Ramos (cell line): Measurements from ENCODE around the gene PRIMA1.

Experiments used
- in situ Hi-C: fragments of 300-500 bp; cut with MboI; formaldehyde crosslinking; loops from one replicate; pipeline ENCODE4 v1.14.3; 2022; ENCODE audit warnings: low sequenced_read_pairs; ENCODE audit not compliant: unreplicated experiment

PRIMA1 gene

DNA sequence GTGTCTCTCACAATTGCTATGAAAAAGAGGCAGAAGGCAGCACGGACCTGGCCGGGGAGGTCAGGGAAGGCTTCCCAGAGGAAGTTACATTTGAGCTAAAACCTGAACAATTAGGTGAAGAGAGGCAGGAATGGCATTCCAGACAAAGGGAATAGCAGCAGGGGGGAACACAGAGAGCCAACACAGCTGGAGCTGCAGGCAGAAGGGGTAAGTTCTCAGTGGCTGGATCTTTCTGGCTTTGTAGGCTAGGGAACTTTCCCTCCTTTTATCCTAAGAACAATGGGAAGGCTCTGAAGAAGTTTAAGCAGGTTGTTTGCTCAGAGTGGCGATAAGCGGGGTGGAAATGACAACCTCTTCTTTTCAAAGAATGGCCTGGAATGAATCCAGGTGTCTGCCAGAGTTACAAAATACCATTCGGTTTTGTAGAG, 100.0 kb downstream of the PRIMA1 start:
- in situ Hi-C loops = no loop called here

DNA sequence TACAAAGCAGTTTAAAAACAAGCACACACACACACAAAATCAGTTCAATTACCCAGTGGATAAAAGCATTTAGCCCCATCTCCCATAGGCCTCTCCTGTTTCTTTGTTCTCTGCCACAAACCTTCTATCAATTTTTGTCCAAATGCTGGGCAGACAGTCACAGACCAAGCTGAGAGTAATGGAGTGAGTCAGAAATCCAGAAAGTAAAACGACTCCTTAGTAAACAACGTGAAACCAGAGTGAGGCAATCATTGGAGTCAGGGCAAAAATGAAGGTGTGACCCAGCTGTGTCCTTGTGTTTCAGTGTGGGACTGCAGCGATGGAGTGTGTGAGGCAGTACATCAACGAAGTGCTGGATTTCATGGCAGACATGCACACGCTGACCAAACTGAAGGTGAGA, 102.0 kb downstream of the PRIMA1 start:
- in situ Hi-C loops = no loop called here

DNA sequence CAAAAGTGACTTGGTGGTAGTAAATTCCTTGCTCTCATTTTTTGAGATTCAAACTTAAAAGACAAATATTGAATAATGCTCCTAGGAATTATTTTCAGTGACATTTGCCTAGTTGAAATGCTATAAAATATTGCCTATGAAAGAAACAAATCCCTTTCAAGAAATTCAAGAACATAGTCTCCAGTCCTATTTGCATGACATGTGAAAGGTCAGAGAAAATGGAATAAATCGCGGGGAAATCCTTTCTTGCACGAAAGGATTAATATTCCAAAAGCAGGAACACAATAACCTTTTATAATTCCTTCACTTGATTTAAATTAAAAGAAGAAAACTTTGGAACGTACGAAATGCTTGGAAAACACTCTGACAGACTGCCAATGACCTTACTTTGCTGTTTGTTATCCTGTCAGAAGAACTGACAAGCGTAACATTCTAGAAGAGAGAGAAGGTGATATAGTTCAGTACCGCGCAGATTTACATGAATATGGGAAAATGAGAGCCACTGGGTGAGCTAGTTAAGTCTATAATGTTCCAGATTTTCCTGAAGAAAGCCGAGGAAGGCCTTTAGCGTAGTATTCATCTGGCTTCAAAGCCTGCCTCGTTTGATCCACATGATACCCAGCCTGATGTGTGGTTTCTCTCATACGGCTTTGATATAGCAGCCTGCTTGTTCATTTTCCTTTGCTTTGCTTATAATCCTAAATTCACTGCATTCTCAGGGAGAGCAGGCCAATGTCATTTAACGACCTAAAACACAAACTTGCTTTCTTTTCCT, 103.0 kb downstream of the PRIMA1 start:
- in situ Hi-C loops = no loop called here

DNA sequence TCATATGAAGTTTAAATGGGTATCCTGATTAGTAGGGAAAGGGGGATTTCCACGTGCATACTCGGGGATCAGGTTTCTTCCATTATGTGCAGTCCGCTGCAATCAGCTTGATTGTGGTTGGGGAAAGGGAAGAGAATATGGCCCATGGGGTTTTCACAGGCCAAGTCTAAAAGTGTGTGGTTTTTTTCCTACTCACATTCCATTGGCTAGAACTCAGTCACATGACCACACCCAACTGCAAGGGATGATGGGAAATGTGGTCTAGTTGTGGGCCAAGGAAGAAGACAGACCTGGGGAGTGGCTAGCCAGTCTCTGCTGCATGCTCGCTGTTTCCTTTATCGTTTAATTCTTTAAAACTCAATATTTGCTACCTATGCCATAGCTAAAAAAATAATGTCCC, 105.1 kb downstream of the PRIMA1 start:
- in situ Hi-C loops = no loop called here

DNA sequence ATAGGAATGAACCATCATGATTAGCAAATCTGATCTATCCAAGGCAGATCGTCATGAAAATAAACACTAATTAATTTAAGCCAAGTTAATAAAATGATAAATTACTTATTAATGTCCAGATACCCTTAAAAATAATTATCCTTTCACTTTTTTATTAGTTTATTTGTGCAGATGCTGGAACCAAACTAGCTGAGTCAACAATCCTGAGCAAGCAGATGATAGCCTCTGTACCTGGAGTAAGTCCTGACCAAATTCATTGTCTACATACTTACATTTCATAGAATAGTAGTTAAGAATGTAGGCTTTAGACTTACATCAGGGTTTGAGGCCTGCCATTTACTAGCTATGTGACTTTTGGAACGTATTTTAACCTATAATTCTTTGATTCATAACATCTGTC, 105.8 kb downstream of the PRIMA1 start:
- in situ Hi-C loops = no loop called here

DNA sequence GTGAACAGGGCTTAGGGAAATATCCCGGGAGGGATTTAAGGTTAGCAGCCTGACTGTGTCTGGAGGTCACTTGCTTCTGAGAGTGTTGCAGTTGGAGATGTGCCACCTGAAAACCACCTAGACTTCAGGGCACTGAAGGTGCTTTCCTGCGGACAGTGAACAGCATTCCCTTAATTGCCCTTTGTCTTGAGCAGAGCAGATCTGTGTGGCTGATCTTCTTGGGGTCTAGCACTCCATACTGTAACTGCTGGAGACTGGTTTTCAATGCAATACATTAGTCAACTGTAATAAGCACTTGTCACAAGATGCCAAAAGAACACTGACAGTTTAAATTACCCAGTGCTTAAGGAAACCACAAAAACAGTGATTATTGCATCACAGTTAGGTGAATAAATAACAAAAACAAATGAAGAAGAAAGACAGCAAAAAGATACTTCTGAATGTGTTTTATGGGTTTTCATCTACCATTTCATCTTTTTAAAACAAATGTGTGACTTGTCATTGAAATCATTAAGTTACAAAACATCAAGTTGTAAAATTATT, 111.8 kb downstream of the PRIMA1 start:
- in situ Hi-C loops = no loop called here

DNA sequence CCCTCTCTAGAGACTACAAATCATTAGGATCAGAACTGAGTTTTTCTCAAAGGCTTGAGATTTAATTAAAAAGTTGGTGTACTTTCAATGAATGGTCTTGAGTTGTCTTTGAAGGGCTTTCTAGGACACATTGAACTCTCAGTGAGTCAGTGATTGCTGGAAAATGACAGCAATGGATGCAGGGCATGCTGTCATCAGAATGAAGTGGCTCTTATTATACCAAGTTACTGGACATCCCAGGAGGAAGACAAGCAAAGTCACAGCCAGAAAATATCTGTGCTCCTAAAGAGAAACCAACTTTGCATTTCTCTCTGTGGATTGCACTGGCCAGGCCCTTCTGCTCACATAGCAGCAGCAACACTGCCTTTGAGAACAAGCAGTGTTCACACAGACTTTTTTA, 112.6 kb downstream of the PRIMA1 start:
- in situ Hi-C loops = no loop called here

DNA sequence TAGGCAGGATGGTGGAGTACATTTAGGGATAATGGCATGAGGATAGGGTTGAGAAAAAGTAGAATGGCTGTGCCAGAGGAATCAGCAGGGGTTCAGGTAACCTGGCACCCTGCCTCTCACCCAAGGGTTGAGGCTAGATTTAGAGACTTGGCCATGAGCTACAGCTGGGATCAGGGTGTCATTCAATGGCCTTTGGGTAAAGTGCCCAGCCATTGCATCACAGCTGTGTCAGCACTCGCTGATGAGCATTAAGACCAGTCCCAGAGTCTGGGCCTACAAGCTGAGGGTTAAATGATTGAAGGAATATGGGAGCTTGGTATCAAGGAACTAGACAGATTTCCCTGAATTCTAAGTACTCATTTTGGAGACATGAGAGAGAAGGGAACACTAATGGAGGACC, 113.9 kb downstream of the PRIMA1 start:
- in situ Hi-C loops = loop anchor here (25.0 kb wide), 1 partner anchor 338 kb away; no protein-coding TSS in a partner anchor

DNA sequence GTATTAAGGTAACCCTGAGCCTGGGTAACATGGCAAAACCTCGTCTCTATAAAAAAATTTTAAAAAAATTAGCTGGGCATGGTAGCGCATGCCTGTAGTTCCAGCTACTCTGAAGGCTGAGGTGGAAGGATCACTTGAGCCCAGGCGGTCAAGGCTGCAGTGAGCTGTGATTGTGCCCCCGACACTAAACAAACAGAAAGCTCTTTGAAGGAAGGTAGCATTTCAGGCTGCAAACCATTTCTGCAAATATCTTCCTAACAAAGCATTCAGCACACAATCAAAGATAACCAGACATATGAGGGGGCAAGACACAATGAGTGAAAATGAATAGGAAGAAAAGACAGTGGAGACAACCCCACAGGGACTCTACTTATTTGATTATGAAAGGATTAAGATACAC, 118.7 kb downstream of the PRIMA1 start:
- in situ Hi-C loops = loop anchor here (25.0 kb wide), 1 partner anchor 343 kb away; no protein-coding TSS in a partner anchor
